Bone marrow (tissue), 2 donors: ENCODE results near the gene TFDP1.

Experiments
- DNase-seq, 2 donors: peaks; one replicate each; lab custom pipeline; 2025; lab: John Stamatoyannopoulos, UW

TFDP1 gene

GRCh38 chr13:113666951-113667701 is 82.6 kb downstream of the TFDP1 start, which contains the start of gene GRK1:
TSS of gene GRK1 (plus strand) at chr13:113667219. CDS start at chr13:113667387, 168 bp downstream.
- DNase-seq: no peak

GRCh38 chr13:113667771-113668490 is 83.4 kb downstream of the TFDP1 start:
- DNase-seq: no peak

- DNase-seq: no peak
Measured at GRCh38 chr13:113668491-113668971, 84.0 kb downstream of the TFDP1 start.

GRCh38 chr13:113669231-113669754 is 84.7 kb downstream of the TFDP1 start:
- no peak for DNase-seq

- DNase-seq: no peak
Measured at GRCh38 chr13:113669755-113670341, 85.3 kb downstream of the TFDP1 start.

GRCh38 chr13:113670541-113670940 is 86.0 kb downstream of the TFDP1 start:
- DNase-seq: no peak

- DNase-seq: no peak
Measured at GRCh38 chr13:113671066-113672001, 86.8 kb downstream of the TFDP1 start.

- DNase-seq: no peak
Measured at GRCh38 chr13:113672002-113672651, 87.6 kb downstream of the TFDP1 start.
